Spleen (tissue), 11 donors: ENCODE results near the gene S100A3. TPM values are rescaled to one million over a fixed set of nuclear protein-coding genes. Genes with fewer than 3 reads are reported as not detected.
"Not testable (repeated sequence)": the region's sequence is repeated elsewhere in the genome, so short reads cannot be mapped to it uniquely, and the experiment has no call there.

ENCODE experiments used
- DNase-seq: peaks from one replicate; pipeline ENCODE4 v3.0.0-alpha.2; 2020
- H3K27ac ChIP-seq, 8 donors: fragments of 200-600 bp; sonication (generic) in 7 of 8; 1 replicate in 4 of 8; 2 replicates in 4 of 8; pipeline versions ENCODE4 v1.5.0 to v1.8.0; 2016 to 2021; ENCODE audit warnings: inconsistent platforms in 4 of 8, mild to moderate bottlenecking in 4 of 8, moderate library complexity in 1 of 8
- H3K27me3 ChIP-seq, 7 donors: fragments of 200-600 bp; sonication (generic) in 6 of 7; replicated peaks in 1 of 7; 1 replicate in 4 of 7; 2 replicates in 3 of 7; pipeline versions ENCODE4 v1.5.0 to v1.8.0; 2016 to 2021; ENCODE audit warnings: inconsistent platforms in 3 of 7, mild to moderate bottlenecking in 1 of 7
- H3K36me3 ChIP-seq, 6 donors: fragments of 200-600 bp; sonication (generic) in 5 of 6; 1 replicate in 4 of 6; 2 replicates in 2 of 6; pipeline versions ENCODE4 v1.5.0 to v1.8.0; 2016 to 2021; ENCODE audit warnings: inconsistent platforms in 2 of 6
- H3K4me1 ChIP-seq, 6 donors: fragments of 200-600 bp; sonication (generic) in 5 of 6; 1 replicate in 3 of 6; 2 replicates in 3 of 6; pipeline versions ENCODE4 v1.5.0 to v1.8.0; 2016 to 2021; ENCODE audit warnings: inconsistent platforms in 3 of 6
- H3K4me3 ChIP-seq, 8 donors: fragments of 200-600 bp; sonication (generic) in 7 of 8; 1 replicate in 4 of 8; 2 replicates in 4 of 8; pipeline versions ENCODE4 v1.5.0 to v1.8.0; 2016 to 2021; ENCODE audit warnings: inconsistent platforms in 4 of 8, mild to moderate bottlenecking in 4 of 8, moderate library complexity in 2 of 8
- H3K9me3 ChIP-seq, 8 donors: fragments of 200-600 bp; sonication (generic) in 7 of 8; 1 replicate in 4 of 8; 2 replicates in 4 of 8; pipeline versions ENCODE4 v1.5.0 to v1.8.0; 2016 to 2021; ENCODE audit warnings: inconsistent platforms in 4 of 8
- POLR2A ChIP-seq, 3 donors: fragments of 450-650 bp; IDR thresholded peaks; one replicate each; pipeline ENCODE4 v1.5.1; 2017; ENCODE audit warnings: antibody characterized with exemption in 3 of 3, mild to moderate bottlenecking in 1 of 3
- POLR2AphosphoS5 ChIP-seq, 3 donors: sonication (generic); formaldehyde crosslinking; IDR thresholded peaks; one replicate each; pipeline ENCODE4 v1.5.1; 2017; ENCODE audit warnings: antibody characterized with exemption in 3 of 3
- WGBS, 5 donors: extraction: QIAGEN DNeasy Blood & Tissue Kit in 3 of 5; methylation state at CpG; one replicate each; pipeline versions ENCODE4 v1.1.5 to v1.1.7; 2013 to 2018; 5-methylcytosine and 5-hydroxymethylcytosine counted together
- intact Hi-C: fragments of 100-400 bp; cut with DNase I; formaldehyde crosslinking; loops from one replicate; pipeline ENCODE4 v1.15.0; 2023; ENCODE audit warnings: low total_unique reads
- polyA plus RNA-seq, 3 donors: library from polyadenylated mRNA; stranded (reverse); fragments of 200-250 nt; gene quantifications; one replicate each; pipeline ENCODE4 v1.2.1, GENCODE V29; 2013
- total RNA-seq, 7 donors: library from RNA; depleted of rRNA in 3 of 7; stranded (reverse); fragments of >200 nt in 3 of 7; fragmentation: NEBNext Ultra II Directional in 4 of 7; extraction: Animal tissue kit (Norgen Biotek cat#: 25700) in 4 of 7; gene quantifications; one replicate each; pipeline versions ENCODE4 v1.1.0 to v1.2.1, GENCODE V29; 2016 to 2021
- TF ChIP-seq, protein P1 (sequence below), 11 experiments: fragments of 200-600 bp in 7 of 11; fragments of 450-650 bp in 4 of 11; sonication (generic) in 4 of 11; IDR thresholded peaks in 8 of 11; conservative IDR thresholded peaks in 3 of 11; 1 replicate in 7 of 11; 2 replicates in 4 of 11; pipeline versions ENCODE4 v1.4.0 to v1.8.0; 2016 to 2021; ENCODE audit warnings: antibody characterized with exemption in 11 of 11, inconsistent platforms in 4 of 11, mild to moderate bottlenecking in 1 of 11
- donor health status: healthy with polysubstance abuse.
- donor health status: DM: no; HTN: no; CAD: no; lungs with moderate emphysema.
- donor health status: DM: no; HTN: no; CAD: no.
- donor health status: Bipolar disorder and iron deficiency.
- donor health status: healthy.
- donor health status: DM: no; HTN: no; CAD: no.
- donor health status: DM: yes; HTN: yes; CAD: no.

Gene S100A3
- total and polyA plus RNA-seq, 10 donors, result 0.44 to 2.6 (median 1.2) TPM; not detected in 4

DNA sequence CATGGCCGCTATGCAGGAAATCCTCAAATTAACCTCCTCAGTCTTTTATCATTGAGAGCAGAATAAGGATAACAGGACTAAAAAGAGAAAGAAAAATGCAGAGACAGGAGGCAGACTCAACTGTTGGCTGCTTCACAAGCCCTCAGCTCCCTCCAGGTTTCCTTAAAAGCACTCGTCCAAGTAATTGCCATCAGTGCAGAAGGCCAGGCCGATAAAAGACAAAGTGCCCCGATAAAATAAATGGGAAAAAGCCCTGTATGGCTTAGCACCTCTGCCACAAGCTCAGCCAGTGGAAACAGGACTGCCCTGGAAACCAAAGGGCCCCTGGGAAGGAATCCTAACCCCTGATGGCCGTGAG lies 21.4 kb downstream of the S100A3 start:
- no peak for TF ChIP-seq POLR2AphosphoS5 (IDR thresholded peaks at IDR 0.05)
- TF ChIP-seq, protein P1, sequence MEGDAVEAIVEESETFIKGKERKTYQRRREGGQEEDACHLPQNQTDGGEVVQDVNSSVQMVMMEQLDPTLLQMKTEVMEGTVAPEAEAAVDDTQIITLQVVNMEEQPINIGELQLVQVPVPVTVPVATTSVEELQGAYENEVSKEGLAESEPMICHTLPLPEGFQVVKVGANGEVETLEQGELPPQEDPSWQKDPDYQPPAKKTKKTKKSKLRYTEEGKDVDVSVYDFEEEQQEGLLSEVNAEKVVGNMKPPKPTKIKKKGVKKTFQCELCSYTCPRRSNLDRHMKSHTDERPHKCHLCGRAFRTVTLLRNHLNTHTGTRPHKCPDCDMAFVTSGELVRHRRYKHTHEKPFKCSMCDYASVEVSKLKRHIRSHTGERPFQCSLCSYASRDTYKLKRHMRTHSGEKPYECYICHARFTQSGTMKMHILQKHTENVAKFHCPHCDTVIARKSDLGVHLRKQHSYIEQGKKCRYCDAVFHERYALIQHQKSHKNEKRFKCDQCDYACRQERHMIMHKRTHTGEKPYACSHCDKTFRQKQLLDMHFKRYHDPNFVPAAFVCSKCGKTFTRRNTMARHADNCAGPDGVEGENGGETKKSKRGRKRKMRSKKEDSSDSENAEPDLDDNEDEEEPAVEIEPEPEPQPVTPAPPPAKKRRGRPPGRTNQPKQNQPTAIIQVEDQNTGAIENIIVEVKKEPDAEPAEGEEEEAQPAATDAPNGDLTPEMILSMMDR (IDR thresholded peaks at IDR 0.05 in 8 of 11, conservative IDR thresholded peaks at IDR 0.05 in 3 of 11), result no peak
- no peak for TF ChIP-seq POLR2A (IDR thresholded peaks at IDR 0.05)
- Histone ChIP-seq H3K27me3 (no peaks in the 10 kb centered on the region), H3K27ac (no peak overlapping the region), H3K4me3 (no peak overlapping the region), H3K36me3 (no peaks in the 10 kb centered on the region), H3K9me3 (no peaks in the 10 kb centered on the region), H3K4me1 (peaks cover 4 to 38% (median 12%) of the 10 kb centered on the region in 6 donors)
- intact Hi-C loops, result no loop called here
- DNase-seq, result peak; percentile 2
- 81 to 91% (median 85%) methylated on average over 5 of the region's 5 CpGs for WGBS, 5 donors

DNA sequence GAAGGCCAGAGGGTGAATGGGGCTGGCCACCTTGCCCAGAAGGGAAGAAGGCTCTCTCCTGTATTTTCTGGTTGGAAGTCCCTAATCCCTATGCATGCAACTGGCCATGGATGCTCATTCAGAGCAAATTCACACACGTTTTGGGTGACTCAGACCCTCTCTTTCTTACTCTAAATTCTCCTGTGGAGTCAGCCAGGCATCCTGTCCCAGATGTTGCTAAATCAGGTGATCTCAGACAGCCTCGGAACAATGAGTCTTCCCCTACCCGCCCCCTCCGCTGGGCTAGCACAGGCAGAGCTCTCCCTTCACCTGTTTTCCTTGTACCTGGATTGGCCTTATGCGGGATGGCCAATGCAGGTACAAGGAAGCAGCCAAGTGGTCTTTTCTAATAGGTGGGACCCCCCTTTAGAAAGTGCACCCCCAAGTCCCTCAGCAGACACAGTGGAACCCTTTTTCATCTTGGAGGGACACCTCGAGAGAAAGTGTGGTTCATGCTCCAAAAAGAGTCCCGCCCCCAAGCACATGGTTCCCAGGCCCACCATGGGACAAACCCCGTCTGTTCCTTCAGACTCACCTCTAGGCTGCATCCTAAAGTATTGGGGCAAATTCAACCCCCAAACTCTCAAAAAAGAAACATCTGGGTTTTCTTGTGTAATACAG lies 21.9 kb downstream of the S100A3 start:
- no peaks in the 10 kb centered on the region for H3K9me3 ChIP-seq
- peak; percentile 12 for DNase-seq
- 81 to 88% (median 83%) methylated on average over 8 of the region's 8 CpGs for WGBS, 5 donors
- intact Hi-C loops, result no loop called here
- no peaks in the 10 kb centered on the region for H3K27me3 ChIP-seq
- no peak overlapping the region for H3K4me3 ChIP-seq
- H3K4me1 ChIP-seq, result peaks cover 0 to 33% (median 7%) of the 10 kb centered on the region in 6 donors
- no peaks in the 10 kb centered on the region for H3K36me3 ChIP-seq
- TF ChIP-seq POLR2AphosphoS5 (IDR thresholded peaks at IDR 0.05) (no peak), POLR2A (IDR thresholded peaks at IDR 0.05) (no peak)
- TF ChIP-seq, protein P1 (IDR thresholded peaks at IDR 0.05 in 8 of 11, conservative IDR thresholded peaks at IDR 0.05 in 3 of 11), result no peak
- H3K27ac ChIP-seq, result peak overlapping the region in 2 of 8 donors; percentile 23 to 76

DNA sequence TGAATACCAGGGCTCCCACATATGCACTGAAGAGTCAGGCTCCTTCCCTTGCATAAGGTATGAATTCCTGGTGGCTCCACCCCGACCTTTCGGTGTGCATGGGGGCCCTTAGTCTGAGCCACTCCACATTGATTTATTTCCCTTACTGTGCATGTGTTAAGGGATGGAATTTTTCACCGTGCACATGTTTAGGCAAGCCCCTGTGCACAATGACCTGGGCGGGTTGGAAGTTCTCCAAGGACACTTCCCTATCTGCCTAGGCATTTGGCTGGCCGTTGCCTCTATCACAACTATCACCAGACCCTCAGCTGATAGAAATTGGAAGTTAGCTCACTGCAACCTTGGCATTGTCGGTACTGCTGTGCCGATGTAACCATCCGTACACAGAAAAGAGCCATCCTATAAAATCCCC lies 22.9 kb downstream of the S100A3 start:
- intact Hi-C loops, result no loop called here
- Histone ChIP-seq H3K9me3 (no peaks in the 10 kb centered on the region), H3K4me1 (peaks cover 0 to 23% (median 0%) of the 10 kb centered on the region in 6 donors), H3K27me3 (no peaks in the 10 kb centered on the region), H3K36me3 (no peaks in the 10 kb centered on the region), H3K4me3 (no peak overlapping the region), H3K27ac (peak overlapping the region in 2 of 8 donors; percentile 28 to 76)
- DNase-seq, result peak; percentile 42
- TF ChIP-seq POLR2AphosphoS5 (IDR thresholded peaks at IDR 0.05), result peak in 1 of 3 donors; percentile 15
- TF ChIP-seq, protein P1 (IDR thresholded peaks at IDR 0.05 in 8 of 11, conservative IDR thresholded peaks at IDR 0.05 in 3 of 11), result no peak
- 33 to 58% (median 38%) methylated on average over 7 to 8 of the region's 8 CpGs for WGBS, 5 donors

DNA sequence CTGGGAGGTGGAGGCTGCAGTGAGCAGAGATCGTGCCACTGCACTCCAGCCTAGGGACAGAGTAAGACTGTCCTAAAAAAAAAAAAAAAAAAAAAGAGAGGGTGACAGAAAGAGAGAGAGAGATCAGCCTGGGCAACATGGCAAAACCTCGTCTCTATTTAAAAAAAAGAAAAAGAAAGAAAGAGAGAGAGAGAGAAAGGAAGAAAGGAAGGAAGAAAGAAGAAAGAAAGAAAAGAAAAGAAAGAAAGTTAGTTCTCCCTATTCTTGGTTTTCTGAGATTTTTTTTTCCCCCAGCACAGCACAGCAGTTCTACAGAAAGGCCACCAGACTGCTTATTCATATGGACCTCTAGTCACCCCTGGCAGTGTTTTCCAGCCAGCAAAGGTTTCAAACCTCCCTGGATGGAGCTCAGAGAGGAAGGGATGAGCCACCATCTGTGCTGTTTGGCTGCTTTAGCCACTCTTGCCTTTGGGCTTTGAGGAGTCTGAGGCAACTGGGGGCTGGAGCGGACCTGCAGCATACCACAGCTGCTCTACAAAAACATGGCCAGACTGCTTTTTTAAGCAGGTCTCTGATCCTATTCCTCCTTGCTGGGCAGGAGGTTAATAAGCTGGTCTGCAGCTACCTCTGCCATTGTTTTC lies 23.9 kb downstream of the S100A3 start:
- peak overlapping the region in 1 of 8 donors; percentile 76 for H3K27ac ChIP-seq
- 48 to 79% (median 49%) methylated on average over 3 of the region's 3 CpGs for WGBS, 5 donors

DNA sequence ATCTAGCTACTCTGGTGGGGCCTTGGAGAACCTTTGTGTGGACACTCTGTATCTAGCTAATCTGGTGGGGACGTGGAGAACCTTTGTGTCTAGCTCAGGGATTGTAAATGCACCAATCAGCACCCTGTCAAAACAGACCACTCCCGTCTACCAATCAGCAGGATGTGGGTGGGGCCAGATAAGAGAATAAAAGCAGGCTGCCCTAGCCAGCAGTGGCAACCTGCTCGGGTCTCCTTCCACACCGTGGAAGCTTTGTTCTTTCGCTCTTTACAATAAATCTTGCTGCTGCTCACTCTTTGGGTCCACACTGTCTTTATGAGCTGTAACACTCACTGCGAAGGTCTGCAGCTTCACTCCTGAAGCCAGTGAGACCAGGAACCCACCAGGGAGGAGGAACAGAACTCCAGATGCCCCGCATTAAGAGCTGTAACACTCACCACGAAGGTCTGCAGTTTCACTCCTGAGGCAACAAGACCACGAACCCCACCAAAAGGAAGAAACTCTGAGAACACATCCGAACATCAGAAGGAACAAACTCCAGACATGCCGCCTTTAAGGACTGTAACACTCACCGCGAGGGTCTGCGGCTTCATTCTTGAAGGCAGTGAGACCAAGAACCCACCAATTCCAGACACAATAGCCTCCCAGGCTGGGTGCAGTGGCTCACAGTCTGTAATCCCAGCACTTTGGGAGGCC lies 26.6 kb downstream of the S100A3 start:
- peaks cover 0 to 24% (median 0%) of the 10 kb centered on the region in 6 donors for H3K4me1 ChIP-seq
- WGBS, 5 donors, result 62 to 72% (median 65%) methylated on average over 13 to 14 of the region's 14 CpGs
- intact Hi-C loops, H3K27me3 ChIP-seq, H3K4me3 ChIP-seq, H3K9me3 ChIP-seq, H3K27ac ChIP-seq, H3K36me3 ChIP-seq: not testable (repeated sequence)
- peak; percentile 16 for DNase-seq

More for the DNA sequence above, 23.9 kb downstream of the S100A3 start:
- DNase-seq, result peak; percentile 29
- peaks cover 0 to 17% (median 0%) of the 10 kb centered on the region in 6 donors for H3K4me1 ChIP-seq
- H3K9me3 ChIP-seq, result no peaks in the 10 kb centered on the region
- H3K36me3 ChIP-seq, result no peaks in the 10 kb centered on the region
- intact Hi-C loops, result no loop called here
- no peaks in the 10 kb centered on the region for H3K27me3 ChIP-seq
- no peak for TF ChIP-seq POLR2AphosphoS5 (IDR thresholded peaks at IDR 0.05)
- TF ChIP-seq, protein P1 (IDR thresholded peaks at IDR 0.05 in 8 of 11, conservative IDR thresholded peaks at IDR 0.05 in 3 of 11), result no peak
- H3K4me3 ChIP-seq, result no peak overlapping the region

DNA sequence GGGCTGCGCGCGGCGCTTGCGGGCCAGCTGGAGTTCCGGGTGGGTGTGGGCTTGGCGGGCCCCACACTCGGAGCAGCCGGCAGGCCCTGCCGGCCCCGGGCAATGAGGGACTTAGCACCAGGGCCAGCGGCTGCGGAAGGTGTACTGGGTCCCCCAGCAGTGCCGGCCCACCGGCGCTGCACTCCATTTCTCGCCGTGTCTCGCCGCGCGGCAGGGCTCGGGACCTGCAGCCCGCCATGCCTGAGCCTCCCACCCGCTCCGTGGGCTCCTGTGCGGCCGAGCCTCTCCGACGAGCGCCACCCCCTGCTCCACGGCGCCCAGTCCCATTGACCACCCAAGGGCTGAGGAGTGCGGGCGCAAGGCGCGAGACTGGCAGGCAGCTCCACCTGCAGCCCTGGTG lies 27.2 kb downstream of the S100A3 start:
- intact Hi-C loops, H3K27me3 ChIP-seq, H3K27ac ChIP-seq, H3K36me3 ChIP-seq, DNase-seq, H3K9me3 ChIP-seq, H3K4me3 ChIP-seq: not testable (repeated sequence)
- WGBS, 5 donors, result 95 to 99% (median 97%) methylated on average over 22 to 37 of the region's 37 CpGs
- H3K4me1 ChIP-seq, result peaks cover 0 to 20% (median 0%) of the 10 kb centered on the region in 6 donors
